GM19239 (cell line): ENCODE measurements around the gene CDHR3.

Experiments used
- DNase-seq: peaks from one replicate; pipeline ENCODE4 v3.0.0; 2011; ENCODE audit warnings: low spot score; ENCODE audit not compliant: insufficient read length
- FAIRE-seq: peaks from 2 replicates; lab custom pipeline; 2011; peaks lifted over from hg19 to GRCh38; lab: Jason Lieb, UNC

The CDHR3 gene

DNA sequence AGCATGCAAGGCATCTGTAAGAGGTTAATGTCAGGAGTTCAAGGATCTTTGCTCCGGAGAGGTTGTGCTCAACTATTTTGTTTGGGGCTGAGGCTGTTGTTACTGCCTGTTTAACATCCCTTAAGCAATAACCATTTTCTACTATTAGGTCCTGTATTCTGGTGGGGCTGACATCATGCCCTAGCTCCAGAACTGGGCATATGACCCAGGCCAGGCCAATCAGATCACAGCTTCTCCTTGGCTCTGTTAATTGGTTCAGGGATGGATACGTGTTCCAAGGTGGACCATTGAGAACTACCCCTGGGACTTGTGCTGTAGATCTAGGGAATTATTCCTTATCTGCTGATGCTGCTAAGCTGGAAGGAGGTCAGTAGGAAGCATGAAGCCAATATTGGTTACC, 82.1 kb downstream of the CDHR3 start:
- DNase-seq: no peak
- FAIRE-seq: no peak

GRCh38 chr7:106045586-106045985, 82.5 kb downstream of the CDHR3 start:
- FAIRE-seq: no peak
- DNase-seq: no peak

GRCh38 chr7:106047184-106047583, 84.1 kb downstream of the CDHR3 start:
- DNase-seq: no peak
- FAIRE-seq: no peak

- no peak for DNase-seq
- FAIRE-seq: no peak
Measured at GRCh38 chr7:106047818-106048705, 85.0 kb downstream of the CDHR3 start.

DNA sequence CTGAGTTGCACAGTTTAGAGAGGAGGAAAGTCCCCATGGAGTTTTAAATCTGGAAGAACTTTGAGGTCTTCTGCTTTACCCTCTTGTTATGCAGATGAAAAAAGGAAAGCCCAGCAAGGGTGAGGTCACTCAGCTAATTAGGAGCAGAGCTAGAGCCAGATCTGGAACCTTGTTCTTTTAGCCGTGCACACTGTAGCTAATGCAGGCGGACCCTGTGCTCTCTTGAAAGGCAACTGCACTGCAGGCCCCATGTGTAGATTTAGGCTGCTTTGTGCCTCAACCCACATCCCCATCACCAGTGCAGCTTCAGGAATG, 85.6 kb downstream of the CDHR3 start:
- DNase-seq: no peak
- no peak for FAIRE-seq

DNA sequence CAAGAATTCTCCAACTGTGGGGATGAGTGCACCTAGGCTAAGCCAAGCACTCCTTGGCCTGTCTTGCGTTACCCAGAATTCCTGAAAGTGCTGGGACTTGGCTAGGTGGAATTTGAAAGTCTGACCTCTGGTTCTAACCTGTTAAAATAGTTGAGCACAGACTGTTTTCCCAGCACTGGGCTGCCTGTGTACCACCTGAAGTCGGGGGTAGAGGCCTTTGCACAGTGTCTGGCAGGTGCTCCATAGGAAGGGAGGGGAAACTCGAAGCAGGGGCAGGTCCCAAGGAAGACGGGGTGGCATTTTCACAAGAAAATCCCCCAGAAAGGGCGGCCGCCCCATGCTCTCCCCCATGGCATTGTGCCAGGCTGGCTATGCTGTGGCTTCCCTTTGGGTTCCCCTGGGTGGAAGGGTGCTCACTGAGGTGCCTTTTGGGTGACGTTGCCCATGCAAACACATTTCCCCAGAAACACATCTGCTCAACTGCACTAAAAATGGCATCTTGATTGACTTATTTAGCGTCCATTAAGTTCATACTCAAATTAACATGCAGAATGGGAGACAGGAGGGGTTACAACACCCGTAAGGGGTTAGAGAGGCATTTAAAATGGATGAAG, 86.2 kb downstream of the CDHR3 start:
- no peak for DNase-seq
- FAIRE-seq: no peak

- DNase-seq (no peak), FAIRE-seq (no peak)
Measured at GRCh38 chr7:106050002-106050745, 87.1 kb downstream of the CDHR3 start.

DNA sequence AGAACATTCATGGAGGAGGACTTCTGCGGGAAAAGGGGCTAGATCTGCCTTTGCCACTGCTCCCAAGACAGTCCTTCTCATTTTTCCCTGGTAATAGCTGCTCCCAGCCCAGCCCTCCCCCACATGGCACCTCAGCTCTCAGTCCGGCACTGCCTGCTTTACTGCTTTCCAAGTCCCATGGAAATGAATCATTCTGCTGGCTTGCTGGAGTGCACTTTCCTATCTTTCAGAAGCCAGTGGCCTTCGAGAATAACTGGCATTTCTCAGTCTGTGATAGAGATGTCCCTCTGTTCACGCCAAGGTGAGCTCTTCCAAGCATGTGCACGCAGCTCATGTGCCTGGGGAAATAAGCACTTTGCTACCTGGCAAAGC, 87.7 kb downstream of the CDHR3 start:
- DNase-seq: no peak
- FAIRE-seq: no peak

DNA sequence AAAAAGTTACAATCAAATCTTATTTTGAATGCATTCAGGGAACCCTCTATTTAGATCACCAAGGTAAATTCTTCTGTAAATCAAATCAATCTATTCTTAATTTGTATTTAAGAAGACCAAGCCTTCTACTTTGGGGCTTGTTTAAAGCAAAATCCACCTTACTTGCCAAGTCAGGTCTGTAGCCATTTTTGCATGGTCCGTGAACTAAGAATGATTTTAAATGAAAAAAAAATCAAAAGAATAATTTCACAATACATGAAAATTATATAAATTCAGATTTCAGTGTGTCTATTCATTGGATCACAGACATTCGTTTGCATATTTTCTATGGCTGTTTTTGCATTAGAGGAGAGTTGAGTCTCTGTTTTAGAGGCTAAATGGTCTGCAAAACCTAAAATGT, 89.6 kb downstream of the CDHR3 start:
- FAIRE-seq (no peak), DNase-seq (no peak)

DNA sequence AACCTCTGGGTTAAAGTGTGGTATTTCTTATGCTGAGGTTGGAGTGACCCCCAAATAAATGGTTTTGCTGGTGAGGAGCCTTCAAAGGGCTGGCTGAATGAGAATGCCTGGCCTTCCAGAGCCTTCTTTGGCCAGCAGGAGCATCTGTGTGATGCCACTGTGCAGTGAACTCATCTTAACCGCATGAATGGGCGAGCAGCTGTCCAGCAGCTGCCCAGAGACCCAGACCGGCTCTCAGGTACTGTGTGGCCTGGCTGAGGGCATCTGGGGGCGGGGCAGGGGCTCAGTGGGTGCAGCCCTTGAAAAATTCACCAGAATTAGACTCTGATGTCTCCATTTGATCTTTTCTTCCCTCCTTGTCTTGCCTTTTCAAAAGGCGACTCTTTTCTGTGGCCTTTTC, 90.0 kb downstream of the CDHR3 start:
- no peak for DNase-seq
- no peak for FAIRE-seq

DNA sequence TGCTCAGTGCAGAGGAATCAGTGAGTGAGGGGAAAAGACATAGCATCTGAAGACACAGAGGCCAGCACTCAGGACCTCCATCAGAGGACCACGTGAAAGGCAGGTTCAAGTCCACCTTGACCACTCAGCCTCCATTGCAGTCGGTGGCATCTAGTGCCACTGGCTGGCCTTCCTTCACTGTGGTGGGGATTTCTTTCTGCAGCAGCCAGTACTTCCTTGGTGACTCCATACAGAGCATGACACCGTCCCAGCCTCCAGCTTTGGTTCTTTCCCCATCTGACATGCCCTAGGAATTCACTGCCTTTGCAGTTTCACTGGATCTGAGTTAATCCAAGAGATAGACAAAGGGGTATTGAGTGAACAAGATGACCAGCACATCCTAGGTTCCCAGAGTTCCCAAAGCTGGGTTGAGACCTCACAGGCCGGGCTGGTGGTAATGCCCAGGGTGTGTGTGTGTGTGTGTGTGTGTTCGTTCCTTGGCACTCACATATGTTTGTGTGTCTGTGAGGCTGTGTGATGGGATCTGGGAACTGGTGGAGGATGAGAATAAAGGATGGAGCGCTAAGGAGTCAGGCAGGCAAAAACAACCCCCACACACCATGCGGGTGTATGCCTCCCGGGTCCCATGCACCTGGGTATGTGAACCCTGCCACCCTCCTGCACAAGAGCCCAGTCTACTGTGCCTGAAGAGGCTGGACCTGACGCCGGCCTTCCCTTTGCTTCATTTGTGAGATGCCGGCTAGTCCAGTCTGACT, 91.3 kb downstream of the CDHR3 start:
- FAIRE-seq: no peak
- DNase-seq: no peak

DNA sequence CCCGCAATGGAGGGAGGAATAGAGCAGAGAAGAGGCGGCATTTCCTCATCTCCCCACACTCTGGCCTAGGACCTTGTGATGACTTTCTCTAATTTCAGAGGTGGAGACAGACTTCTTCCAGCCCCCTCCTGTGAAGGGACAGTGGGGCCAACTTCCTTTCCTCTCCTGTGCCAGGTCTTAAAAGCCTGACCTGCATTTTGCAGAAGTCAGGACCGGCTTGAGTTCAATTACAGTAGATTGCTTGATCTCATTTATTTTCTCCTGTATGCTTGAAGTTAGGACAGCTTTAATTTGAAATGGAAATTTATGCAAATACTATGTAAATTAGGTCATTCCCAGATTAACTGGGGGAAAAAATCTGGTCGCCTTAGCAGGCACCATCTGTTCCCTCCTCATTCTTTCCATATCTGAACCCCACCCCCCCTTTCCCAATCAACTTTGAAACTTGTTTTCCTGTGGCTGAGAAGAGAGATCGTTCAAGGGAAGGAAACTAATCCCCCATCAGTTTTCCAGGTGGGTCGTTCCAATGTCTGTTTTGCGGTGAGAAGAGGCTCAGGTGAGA, 92.0 kb downstream of the CDHR3 start:
- FAIRE-seq: no peak
- DNase-seq: no peak

- FAIRE-seq (peak; percentile 87), DNase-seq (peak; percentile 67)
Measured at GRCh38 chr7:106056513-106057203, 93.6 kb downstream of the CDHR3 start.

GRCh38 chr7:106057204-106057961, 94.3 kb downstream of the CDHR3 start:
- peak; percentile 62 for FAIRE-seq
- DNase-seq: no peak

GRCh38 chr7:106057962-106058927, 95.2 kb downstream of the CDHR3 start:
- FAIRE-seq: peak; percentile 94

DNA sequence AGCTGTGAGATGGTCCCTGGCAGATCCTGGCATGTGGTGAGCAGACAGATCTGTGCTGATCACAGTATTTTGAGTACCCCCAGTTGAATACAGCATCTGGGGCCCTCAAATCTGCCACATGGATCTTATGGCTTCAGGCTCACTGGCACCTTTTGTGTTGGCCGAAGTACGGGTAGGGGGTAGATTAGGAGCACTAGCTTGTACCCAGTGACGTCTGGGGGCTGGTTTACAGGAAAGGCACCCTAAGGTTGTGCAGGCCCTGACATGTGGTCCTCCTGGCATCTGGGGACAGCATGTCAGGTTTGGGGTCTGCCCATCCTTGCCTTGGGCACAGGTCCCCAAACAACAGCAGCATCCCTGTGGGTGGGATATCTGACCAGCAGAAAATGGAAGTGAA, 95.9 kb downstream of the CDHR3 start:
- FAIRE-seq (no peak), DNase-seq (no peak)

More at GRCh38 chr7:106057962-106058927, 95.2 kb downstream of the CDHR3 start:
- peak; percentile 39 for DNase-seq

- no peak for FAIRE-seq
Measured at GRCh38 chr7:106059556-106059955, 96.5 kb downstream of the CDHR3 start.

DNA sequence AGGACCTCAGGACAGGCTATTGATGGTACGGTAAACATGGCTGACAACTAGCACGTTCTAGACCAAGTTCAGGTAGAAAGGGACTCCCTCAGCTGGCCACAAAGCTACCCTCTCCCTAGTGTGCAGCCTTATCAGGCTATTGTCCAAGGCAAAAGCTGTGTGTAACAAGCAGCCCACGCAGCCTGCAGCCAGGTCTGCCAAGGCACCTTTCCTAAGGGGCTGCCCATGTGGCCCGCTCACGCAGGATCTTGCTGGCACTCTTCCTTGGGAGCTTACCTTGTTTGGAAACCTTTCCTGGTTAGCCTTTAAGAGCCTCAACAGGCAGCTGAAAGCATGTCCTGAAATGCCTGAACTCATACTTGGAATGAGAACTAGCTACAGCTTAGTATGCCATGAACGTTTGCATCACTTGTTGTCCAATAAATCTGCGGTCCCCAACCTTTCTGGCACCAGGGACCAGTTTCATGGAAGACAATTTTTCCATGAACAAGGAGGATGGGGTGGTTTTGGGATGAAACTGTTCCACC, 97.4 kb downstream of the CDHR3 start:
- DNase-seq (no peak), FAIRE-seq (no peak)

More at GRCh38 chr7:106059556-106059955, 96.5 kb downstream of the CDHR3 start:
- DNase-seq: no peak
